Suprapubic skin (tissue), 4 donors: ENCODE measurements around the gene FAM107A. TPM values are rescaled to one million over a fixed set of nuclear protein-coding genes. Genes with fewer than 3 reads are reported as not detected.

Source experiments
- DNase-seq, 2 donors: peaks; one replicate each; pipeline ENCODE4 v3.0.0-alpha.2; 2019; ENCODE audit warnings: low spot score in 2 of 2
- H3K27ac ChIP-seq: fragments of 200-600 bp; sonication (generic); one replicate; pipeline ENCODE4 v1.5.1; 2019
- H3K27me3 ChIP-seq: fragments of 200-600 bp; sonication (generic); one replicate; pipeline ENCODE4 v1.5.1; 2019
- H3K36me3 ChIP-seq: fragments of 200-600 bp; sonication (generic); one replicate; pipeline ENCODE4 v1.5.1; 2019
- H3K4me1 ChIP-seq: fragments of 200-600 bp; sonication (generic); one replicate; pipeline ENCODE4 v1.5.1; 2019
- H3K4me3 ChIP-seq: fragments of 200-600 bp; sonication (generic); one replicate; pipeline ENCODE4 v1.5.1; 2019; ENCODE audit warnings: mild to moderate bottlenecking
- H3K9me3 ChIP-seq: fragments of 200-600 bp; sonication (generic); one replicate; pipeline ENCODE4 v1.5.1; 2019
- EP300 ChIP-seq: sonication (generic); formaldehyde crosslinking; IDR thresholded peaks from one replicate; pipeline ENCODE4 v1.6.1; 2017; ENCODE audit warnings: antibody characterized with exemption
- POLR2A ChIP-seq, 2 donors: fragments of 450-650 bp; IDR thresholded peaks; one replicate each; pipeline ENCODE4 v1.6.1; 2017; ENCODE audit warnings: antibody characterized with exemption in 2 of 2, mild to moderate bottlenecking in 2 of 2, moderate library complexity in 2 of 2
- POLR2AphosphoS5 ChIP-seq, 3 donors: sonication (generic); formaldehyde crosslinking; IDR thresholded peaks; one replicate each; pipeline ENCODE4 v1.6.1; 2017; ENCODE audit warnings: antibody characterized with exemption in 3 of 3
- WGBS: methylation state at CpG from one replicate; pipeline ENCODE4 v1.1.5; 2018; 5-methylcytosine and 5-hydroxymethylcytosine counted together
- total RNA-seq, 4 donors: library from RNA; depleted of rRNA; stranded (reverse); fragments of >200 nt; gene quantifications; one replicate each; pipeline ENCODE4 v1.1.0, GENCODE V29; 2016
- TF ChIP-seq, protein P1 (sequence below), 2 donors: fragments of 200-600 bp in 1 of 2; fragments of 450-650 bp in 1 of 2; sonication (generic) in 1 of 2; IDR thresholded peaks; one replicate each; pipeline ENCODE4 v1.5.1; 2016 to 2019; ENCODE audit warnings: antibody characterized with exemption in 2 of 2, mild to moderate bottlenecking in 1 of 2, moderate library complexity in 1 of 2

The FAM107A gene
- total RNA-seq, 4 donors from 2014 or later = 18.1 to 33.4 (median 24.6) TPM

DNA sequence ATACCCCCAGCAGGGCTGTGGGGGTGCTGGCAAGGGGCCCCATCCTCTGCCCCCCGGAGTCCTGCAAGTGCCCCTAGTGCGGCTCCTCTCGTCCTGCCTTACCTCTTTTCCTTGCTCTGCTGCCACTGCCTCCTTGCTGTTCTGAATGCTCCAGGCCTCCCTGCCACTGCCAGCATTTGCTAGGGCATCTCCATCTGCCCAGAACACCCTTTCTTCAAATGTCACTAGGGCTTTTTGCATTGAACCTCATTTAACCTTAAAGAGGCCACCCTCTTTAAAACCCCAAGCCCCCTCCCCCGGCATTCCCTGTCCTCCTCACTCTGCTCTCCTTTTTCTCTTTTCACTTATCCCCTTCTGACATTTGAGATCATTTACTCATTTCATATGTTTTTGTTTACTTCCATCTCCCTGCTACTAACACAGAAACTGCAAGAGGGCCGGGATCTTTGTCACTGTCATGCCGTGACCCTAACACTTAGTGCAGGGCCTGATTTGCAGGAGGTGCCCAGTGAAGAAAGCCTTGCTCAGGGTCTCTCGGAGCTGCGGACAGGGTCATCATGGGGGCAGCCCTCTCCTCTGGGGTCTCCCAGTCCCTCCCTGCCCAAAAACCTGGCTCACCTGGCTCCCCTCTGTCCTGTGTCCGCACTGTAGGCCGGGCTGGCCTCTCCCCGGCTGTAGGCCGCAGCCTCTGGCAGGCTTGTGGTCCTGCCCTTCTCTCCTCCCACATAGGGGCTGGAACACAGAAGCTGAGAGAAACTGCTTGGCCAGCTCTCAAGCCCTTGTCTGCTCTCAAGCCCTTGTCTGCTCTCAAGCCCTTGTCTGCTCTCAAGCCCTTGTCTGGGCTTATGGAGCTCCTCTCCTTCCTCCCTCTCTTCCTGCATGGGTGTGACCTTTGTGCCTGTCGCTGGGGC lies 40.4 kb downstream of the FAM107A start, which contains the start of gene ACOX2:
Gene ACOX2, minus strand, starts transcription at position 690 of the 911 bp plus-strand sequence. CDS start 2,084 bp downstream, outside the sequence.
- Histone ChIP-seq H3K9me3 (no peaks in the 10 kb centered on the region), H3K27ac (peak within 1 kb of the TSS; percentile 45), H3K4me3 (peak within 1 kb of the TSS; percentile 37), H3K4me1 (peaks cover 36% of the 10 kb centered on the region), H3K36me3 (no peaks in the 10 kb centered on the region), H3K27me3 (no peaks in the 10 kb centered on the region)
- no peak for DNase-seq
- 58% methylated on average over 13 of the region's 13 CpGs for WGBS
- TF ChIP-seq POLR2AphosphoS5 (IDR thresholded peaks at IDR 0.05) (no peak), POLR2A (IDR thresholded peaks at IDR 0.05) (no peak), EP300 (no peak)
- TF ChIP-seq, protein P1, sequence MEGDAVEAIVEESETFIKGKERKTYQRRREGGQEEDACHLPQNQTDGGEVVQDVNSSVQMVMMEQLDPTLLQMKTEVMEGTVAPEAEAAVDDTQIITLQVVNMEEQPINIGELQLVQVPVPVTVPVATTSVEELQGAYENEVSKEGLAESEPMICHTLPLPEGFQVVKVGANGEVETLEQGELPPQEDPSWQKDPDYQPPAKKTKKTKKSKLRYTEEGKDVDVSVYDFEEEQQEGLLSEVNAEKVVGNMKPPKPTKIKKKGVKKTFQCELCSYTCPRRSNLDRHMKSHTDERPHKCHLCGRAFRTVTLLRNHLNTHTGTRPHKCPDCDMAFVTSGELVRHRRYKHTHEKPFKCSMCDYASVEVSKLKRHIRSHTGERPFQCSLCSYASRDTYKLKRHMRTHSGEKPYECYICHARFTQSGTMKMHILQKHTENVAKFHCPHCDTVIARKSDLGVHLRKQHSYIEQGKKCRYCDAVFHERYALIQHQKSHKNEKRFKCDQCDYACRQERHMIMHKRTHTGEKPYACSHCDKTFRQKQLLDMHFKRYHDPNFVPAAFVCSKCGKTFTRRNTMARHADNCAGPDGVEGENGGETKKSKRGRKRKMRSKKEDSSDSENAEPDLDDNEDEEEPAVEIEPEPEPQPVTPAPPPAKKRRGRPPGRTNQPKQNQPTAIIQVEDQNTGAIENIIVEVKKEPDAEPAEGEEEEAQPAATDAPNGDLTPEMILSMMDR (IDR thresholded peaks at IDR 0.05) = no peak

DNA sequence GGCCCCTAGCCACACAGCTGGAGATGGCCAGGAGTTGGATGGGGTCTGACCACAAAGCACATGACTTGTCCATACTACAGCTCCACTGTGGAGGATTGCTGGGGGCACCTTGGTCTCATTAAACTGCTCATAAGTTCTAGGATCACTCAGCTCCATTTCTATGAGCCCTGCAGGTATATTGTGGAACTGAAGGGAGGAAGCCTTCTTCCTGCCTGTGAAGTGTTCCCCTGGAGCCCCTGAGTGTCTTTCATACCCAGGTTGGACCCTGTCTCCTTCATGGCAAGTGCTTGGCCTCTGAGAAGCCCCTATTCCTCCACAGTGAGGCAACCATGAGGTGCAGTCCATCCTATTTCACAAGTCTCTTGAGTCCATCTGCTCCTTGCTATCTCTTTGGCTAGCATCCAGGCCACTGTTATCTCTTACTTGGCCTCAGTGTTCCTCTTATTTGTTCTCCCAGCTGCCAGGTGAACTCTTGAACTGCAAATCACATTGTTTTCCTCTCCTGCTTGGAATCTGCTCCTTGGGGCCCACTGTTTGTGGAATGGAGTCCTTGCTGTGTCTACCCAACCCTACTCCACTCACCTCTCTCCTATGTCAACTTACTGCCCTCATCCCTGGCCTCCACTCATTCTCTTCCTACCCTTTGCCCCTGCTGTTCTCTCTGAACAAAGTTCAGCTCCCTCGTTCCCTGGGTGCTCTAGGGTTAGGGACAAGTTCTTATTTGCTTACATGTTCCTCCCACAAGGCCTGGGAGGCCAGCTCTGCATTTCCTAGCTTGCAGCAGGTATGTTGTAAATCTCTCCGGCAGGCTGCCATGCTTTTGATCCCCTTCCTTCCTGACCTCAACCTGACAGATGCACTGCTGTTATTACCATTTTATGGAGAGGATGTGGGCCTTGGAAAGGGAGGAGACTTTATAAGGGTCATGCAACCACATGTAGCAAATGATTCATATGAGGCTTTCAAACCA lies 41.4 kb downstream of the FAM107A start:
- Histone ChIP-seq H3K4me1 (peaks cover 36% of the 10 kb centered on the region), H3K27me3 (no peaks in the 10 kb centered on the region), H3K9me3 (no peaks in the 10 kb centered on the region), H3K27ac (no peak overlapping the region), H3K4me3 (peak overlapping the region; percentile 37), H3K36me3 (peaks cover 4% of the 10 kb centered on the region)
- DNase-seq = no peak
- TF ChIP-seq POLR2AphosphoS5 (IDR thresholded peaks at IDR 0.05) (no peak), POLR2A (IDR thresholded peaks at IDR 0.05) (no peak), EP300 (no peak)
- TF ChIP-seq, protein P1 (IDR thresholded peaks at IDR 0.05) = no peak
- WGBS = 30% methylated on average over 2 of the region's 2 CpGs

DNA sequence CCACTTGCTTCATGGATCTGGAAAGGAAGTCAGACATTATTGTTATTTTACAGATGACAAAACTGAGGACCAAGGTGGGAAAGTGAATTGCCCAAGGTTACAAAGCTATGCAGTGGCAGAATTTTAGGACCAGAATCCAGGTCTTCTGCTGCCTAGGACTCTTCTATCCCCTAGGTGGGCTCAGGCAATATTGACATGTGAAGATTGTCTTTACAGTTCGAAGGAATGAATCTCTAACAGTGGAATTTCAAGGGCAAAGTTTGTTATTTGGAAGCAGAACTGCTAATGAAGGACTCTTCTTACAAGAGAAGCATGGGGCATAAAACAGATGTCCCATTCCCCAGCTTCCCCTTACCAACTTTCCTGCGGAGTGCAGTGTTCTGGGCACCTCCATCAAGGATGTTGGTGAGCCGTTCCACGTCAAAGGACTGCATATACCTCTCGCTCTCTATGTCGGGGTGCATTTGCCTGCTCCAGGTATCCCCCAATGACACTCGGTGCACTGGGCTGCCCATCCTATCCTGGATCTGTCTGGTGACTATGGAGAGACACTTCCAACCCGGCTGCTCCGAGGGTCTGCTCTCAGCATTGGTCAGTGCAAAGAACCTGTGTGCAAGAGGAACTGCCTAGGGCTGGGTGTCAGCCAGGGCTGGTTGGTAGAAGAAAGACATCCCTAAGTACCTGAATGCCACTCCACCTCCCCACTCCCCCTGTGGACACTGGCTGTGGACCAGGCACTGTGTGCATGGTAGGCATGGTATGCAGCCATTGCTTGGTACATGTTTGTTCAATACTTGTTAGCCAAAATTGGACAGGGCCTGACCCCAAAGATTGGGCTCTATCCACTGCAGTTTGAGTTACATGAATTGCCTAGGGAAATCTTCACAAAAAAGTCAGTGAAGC lies 42.3 kb downstream of the FAM107A start:
- WGBS = 97% methylated on average over 9 of the region's 9 CpGs
- no peak for TF ChIP-seq POLR2AphosphoS5 (IDR thresholded peaks at IDR 0.05)
- no peak for TF ChIP-seq EP300
- TF ChIP-seq, protein P1 (IDR thresholded peaks at IDR 0.05) = no peak
- TF ChIP-seq POLR2A (IDR thresholded peaks at IDR 0.05) = no peak
- Histone ChIP-seq H3K9me3 (no peaks in the 10 kb centered on the region), H3K27me3 (no peaks in the 10 kb centered on the region), H3K4me3 (no peak overlapping the region), H3K36me3 (peaks cover 4% of the 10 kb centered on the region), H3K4me1 (peaks cover 36% of the 10 kb centered on the region), H3K27ac (no peak overlapping the region)
- no peak for DNase-seq

DNA sequence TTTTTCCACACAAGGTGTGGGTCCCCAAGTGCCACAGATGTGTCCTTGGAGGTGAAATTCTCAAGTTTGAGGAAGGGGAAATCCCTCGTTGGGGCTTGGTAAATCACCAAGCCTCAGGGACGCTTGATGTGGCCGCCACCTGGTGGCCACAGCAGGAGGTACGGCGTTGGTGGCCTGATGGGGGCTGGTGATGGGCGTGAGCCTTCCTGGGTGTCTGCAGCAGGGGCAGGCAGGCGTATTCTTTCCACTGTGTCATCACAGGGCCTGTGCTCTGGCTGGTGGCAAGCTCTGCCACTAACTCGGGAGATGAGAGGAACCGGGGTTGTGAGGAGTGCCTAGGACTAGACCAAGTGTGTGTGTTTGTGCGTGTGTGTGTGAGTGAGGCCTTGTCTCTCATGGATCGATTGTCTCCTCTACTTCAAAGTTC lies 44.4 kb downstream of the FAM107A start:
- TF ChIP-seq EP300 = no peak
- TF ChIP-seq, protein P1 (IDR thresholded peaks at IDR 0.05) = peak; percentile 80 to 81
- TF ChIP-seq POLR2AphosphoS5 (IDR thresholded peaks at IDR 0.05) = no peak
- TF ChIP-seq POLR2A (IDR thresholded peaks at IDR 0.05) = no peak
- Histone ChIP-seq H3K9me3 (no peaks in the 10 kb centered on the region), H3K4me3 (no peak overlapping the region), H3K27ac (no peak overlapping the region), H3K27me3 (no peaks in the 10 kb centered on the region), H3K36me3 (peaks cover 4% of the 10 kb centered on the region), H3K4me1 (peaks cover 41% of the 10 kb centered on the region)
- 17% methylated on average over 11 of the region's 11 CpGs for WGBS
- peak in 1 of 2 donors; percentile 75 for DNase-seq
